HEK293T (cell line): ENCODE data around the gene SLMAP.

Experiments
- CTCF ChIA-PET: fragments of 350-600 bp; formaldehyde crosslinking; extraction: SDS; loops from one replicate; lab custom pipeline; 2021; ENCODE audit warnings: antibody characterized with exemption, inconsistent platforms; lab: Yijun Ruan, JAX
- POLR2A ChIA-PET: fragments of 350-600 bp; formaldehyde crosslinking; extraction: SDS; loops from one replicate; lab custom pipeline; 2020; ENCODE audit warnings: antibody characterized with exemption, inconsistent platforms; lab: Yijun Ruan, JAX
- DNase-seq: peaks from one replicate; pipeline ENCODE4 v3.0.0; 2012; ENCODE audit warnings: mixed read lengths; ENCODE audit errors: extremely low spot score
- ARNT ChIP-seq: fragments of 450-650 bp; IDR thresholded peaks from 2 replicates; pipeline ENCODE4 v1.6.1; 2017; ENCODE audit warnings: mild to moderate bottlenecking
- BHLHE40 ChIP-seq: fragments of 450-650 bp; IDR thresholded peaks from 2 replicates; pipeline ENCODE4 v1.6.1; 2016; ENCODE audit warnings: mild to moderate bottlenecking, moderate library complexity, borderline replicate concordance
- CTBP1 ChIP-seq: fragments of 450-650 bp; IDR thresholded peaks from 2 replicates; pipeline ENCODE4 v1.6.1; 2016; ENCODE audit warnings: borderline replicate concordance
- ELF4 ChIP-seq: fragments of 450-650 bp; IDR thresholded peaks from 2 replicates; pipeline ENCODE4 v1.6.1; 2017; ENCODE audit warnings: antibody characterized with exemption
- FOXA1 ChIP-seq: fragments of 450-650 bp; IDR thresholded peaks from 2 replicates; pipeline ENCODE4 v1.6.1; 2016; ENCODE audit warnings: mild to moderate bottlenecking
- FOXK2 ChIP-seq: fragments of 450-650 bp; IDR thresholded peaks from 2 replicates; pipeline ENCODE4 v1.6.1; 2016; ENCODE audit warnings: mild to moderate bottlenecking
- FOXM1 ChIP-seq: fragments of 450-650 bp; IDR thresholded peaks from 2 replicates; pipeline ENCODE4 v1.6.1; 2017; ENCODE audit warnings: mild to moderate bottlenecking, borderline replicate concordance
- HDGF ChIP-seq: fragments of 450-650 bp; IDR thresholded peaks from 2 replicates; pipeline ENCODE4 v1.6.1; 2017; ENCODE audit warnings: antibody characterized with exemption, borderline replicate concordance
- L3MBTL2 ChIP-seq: fragments of 450-650 bp; conservative IDR thresholded peaks from 2 replicates; pipeline ENCODE4 v1.6.1; 2016; ENCODE audit warnings: mild to moderate bottlenecking
- LEF1 ChIP-seq: fragments of 450-650 bp; IDR thresholded peaks from 2 replicates; pipeline ENCODE4 v1.6.1; 2017; ENCODE audit warnings: mild to moderate bottlenecking, borderline replicate concordance
- NFRKB ChIP-seq: fragments of 450-650 bp; IDR thresholded peaks from 2 replicates; pipeline ENCODE4 v1.6.1; 2016; ENCODE audit warnings: mild to moderate bottlenecking, moderate library complexity
- PKNOX1 ChIP-seq: fragments of 450-650 bp; IDR thresholded peaks from 2 replicates; pipeline ENCODE4 v1.6.1; 2016
- SP1 ChIP-seq: fragments of 450-650 bp; IDR thresholded peaks from 2 replicates; pipeline ENCODE4 v1.6.1; 2017
- SUZ12 ChIP-seq: fragments of 450-650 bp; IDR thresholded peaks from 2 replicates; pipeline ENCODE4 v1.6.1; 2016; ENCODE audit warnings: mild to moderate bottlenecking
- TARDBP ChIP-seq: fragments of 450-650 bp; IDR thresholded peaks from 2 replicates; pipeline ENCODE4 v1.6.1; 2016
- ZNF384 ChIP-seq: fragments of 450-650 bp; IDR thresholded peaks from 2 replicates; pipeline ENCODE4 v1.6.1; 2016

SLMAP gene

GRCh38 chr3:57815036-57815435 lies 58.9 kb downstream of the SLMAP start:
- ChIA-PET POLR2A (interaction anchor here (1.2 kb wide), 1 partner anchor 11 kb away, joined by 3 read pairs; no protein-coding TSS in a partner anchor), CTCF (no interaction called here)
- TF ChIP-seq TARDBP (no peak), FOXM1 (no peak), ZNF384 (no peak), LEF1 (no peak), PKNOX1 (no peak), HDGF (no peak), SP1 (no peak), CTBP1 (no peak), FOXK2 (no peak)
- no peak for DNase-seq

GRCh38 chr3:57816471-57817095 lies 60.5 kb downstream of the SLMAP start:
- ChIA-PET CTCF (interaction anchor here (0.9 kb wide), 1 partner anchor 29 kb away, joined by 3 read pairs; no protein-coding TSS in a partner anchor), POLR2A (no interaction called here)
- no peak for DNase-seq
- peak; percentile 37; the same call in 1 of the 2 replicates for TF ChIP-seq PKNOX1
- TF ChIP-seq FOXA1: no peak
- TF ChIP-seq LEF1: no peak

GRCh38 chr3:57818772-57819171 lies 62.7 kb downstream of the SLMAP start:
- TF ChIP-seq SP1 (no peak), FOXK2 (no peak), BHLHE40 (no peak), ELF4 (no peak), NFRKB (no peak)
- POLR2A ChIA-PET: no interaction called here
- CTCF ChIA-PET: no interaction called here
- DNase-seq: no peak

GRCh38 chr3:57820479-57820878 lies 64.4 kb downstream of the SLMAP start:
- no peak for DNase-seq
- TF ChIP-seq SUZ12 (no peak), NFRKB (no peak), ELF4 (no peak), FOXK2 (no peak)
- POLR2A ChIA-PET: no interaction called here
- CTCF ChIA-PET: no interaction called here

- POLR2A ChIA-PET: interaction anchor here (1.5 kb wide), 1 partner anchor 63 kb away, joined by 3 read pairs; no protein-coding TSS in a partner anchor
- no peak for TF ChIP-seq ZNF384
- DNase-seq: no peak
- CTCF ChIA-PET: no interaction called here
Observed at GRCh38 chr3:57821765-57822164, 65.7 kb downstream of the SLMAP start.

GRCh38 chr3:57822686-57823085 lies 66.6 kb downstream of the SLMAP start:
- POLR2A ChIA-PET: interaction anchor here (1.5 kb wide), 1 partner anchor 64 kb away, joined by 3 read pairs; no protein-coding TSS in a partner anchor
- TF ChIP-seq SP1: no peak
- no peak for TF ChIP-seq FOXM1
- no peak for TF ChIP-seq PKNOX1
- no peak for TF ChIP-seq ELF4
- TF ChIP-seq FOXA1: no peak
- no peak for TF ChIP-seq CTBP1
- no peak for TF ChIP-seq ZNF384
- TF ChIP-seq BHLHE40: no peak
- no peak for TF ChIP-seq L3MBTL2
- TF ChIP-seq ARNT: no peak
- no peak for TF ChIP-seq TARDBP
- TF ChIP-seq FOXK2: no peak
- TF ChIP-seq HDGF: no peak
- TF ChIP-seq NFRKB: no peak
- TF ChIP-seq SUZ12: no peak
- CTCF ChIA-PET: no interaction called here
- DNase-seq: no peak

- DNase-seq: no peak
- CTCF ChIA-PET: interaction anchor here (0.6 kb wide), 1 partner anchor 696 kb away, joined by 3 read pairs; no protein-coding TSS in a partner anchor
- no peak for TF ChIP-seq L3MBTL2
- TF ChIP-seq ARNT: no peak
- TF ChIP-seq ZNF384: no peak
- no peak for TF ChIP-seq BHLHE40
- no peak for TF ChIP-seq PKNOX1
- no peak for TF ChIP-seq NFRKB
- TF ChIP-seq LEF1: no peak
- TF ChIP-seq FOXK2: no peak
- POLR2A ChIA-PET: no interaction called here
Observed at GRCh38 chr3:57825116-57825515, 69.0 kb downstream of the SLMAP start.
